Caco-2 (cell line): Measurements from ENCODE around the gene XKR7. TPM values are rescaled to one million over a fixed set of nuclear protein-coding genes. Genes with fewer than 3 reads are reported as not detected.

Source experiments
- BruUV-seq: library from RNA; stranded (reverse); fragments of 400-500 nt; replicated peaks from 2 replicates; lab custom pipeline; 2021; lab: Mats Ljungman, UMichigan
- CTCF ChIA-PET: fragments of 300-600 bp; sonication (Branson Sonifier 250); formaldehyde crosslinking; loops from one replicate; lab custom pipeline; 2022; ENCODE audit warnings: antibody characterized with exemption; lab: Charles Lee
- POLR2A ChIA-PET: fragments of 300-600 bp; sonication (Branson Sonifier 250); formaldehyde crosslinking; loops from one replicate; lab custom pipeline; 2022; ENCODE audit warnings: antibody characterized with exemption; lab: Charles Lee
- DNase-seq, 2 experiments: peaks; one replicate each; pipeline versions ENCODE4 v3.0.0 to v3.0.0-alpha.2; 2020 to 2022
- H3K27me3 ChIP-seq: replicated peaks from 2 replicates; pipeline ENCODE4 v1.6.0; 2011; ENCODE audit warnings: low read length; ENCODE audit not compliant: control insufficient read depth, insufficient read depth
- H3K36me3 ChIP-seq: 2 replicates; pipeline ENCODE4 v1.5.1; 2011; ENCODE audit warnings: low read length; ENCODE audit not compliant: control insufficient read depth, insufficient read depth
- H3K4me1 ChIP-seq: fragments of 250-450 bp; sonication (Bioruptor Pico); 2 replicates; pipeline ENCODE4 v1.5.1; 2020; ENCODE audit warnings: mild to moderate bottlenecking
- H3K4me3 ChIP-seq: 2 replicates; pipeline ENCODE4 v1.5.1; 2011; ENCODE audit warnings: low read depth, mild to moderate bottlenecking, control low read depth, low read length
- H3K9me3 ChIP-seq: fragments of 250-450 bp; sonication (Bioruptor Pico); 2 replicates; pipeline ENCODE4 v1.5.1; 2020; ENCODE audit warnings: mild to moderate bottlenecking, moderate library complexity
- H3K27ac Mint-ChIP-seq: one replicate; pipeline ENCODE4 v1.8.0; 2022; ENCODE audit warnings: mixed read lengths; ENCODE audit not compliant: unreplicated experiment
- H3K27me3 Mint-ChIP-seq: one replicate; pipeline ENCODE4 v1.8.0; 2022; ENCODE audit warnings: mixed read lengths; ENCODE audit not compliant: insufficient read depth, unreplicated experiment
- H3K36me3 Mint-ChIP-seq: one replicate; pipeline ENCODE4 v1.8.0; 2022; ENCODE audit warnings: mild to moderate bottlenecking, mixed read lengths; ENCODE audit not compliant: insufficient read depth, unreplicated experiment
- H3K4me1 Mint-ChIP-seq: one replicate; pipeline ENCODE4 v1.8.0; 2022; ENCODE audit warnings: low read depth, mixed read lengths; ENCODE audit not compliant: unreplicated experiment
- H3K4me3 Mint-ChIP-seq: one replicate; pipeline ENCODE4 v1.8.0; 2022; ENCODE audit warnings: mild to moderate bottlenecking, moderate library complexity, mixed read lengths; ENCODE audit not compliant: unreplicated experiment
- H3K9me3 Mint-ChIP-seq: one replicate; pipeline ENCODE4 v1.8.0; 2022; ENCODE audit warnings: mixed read lengths; ENCODE audit not compliant: unreplicated experiment
- intact Hi-C: fragments of 100-400 bp; cut with micrococcal nuclease; formaldehyde crosslinking; loops from one replicate; pipeline ENCODE4 v1.10.0; 2022; ENCODE audit not compliant: unreplicated experiment
- total RNA-seq: library from RNA; stranded (reverse); gene quantifications from 2 replicates; pipeline ENCODE4 v1.2.3, GENCODE V29; 2022
- TF ChIP-seq, protein P1 (sequence below), 2 experiments: fragments of 200-600 bp in 1 of 2; IDR thresholded peaks; 1 replicate in 1 of 2; 2 replicates in 1 of 2; pipeline versions ENCODE4 v1.5.1 to v1.8.0; 2011 to 2022; ENCODE audit warnings: antibody characterized with exemption in 1 of 2, control low read depth in 1 of 2, inconsistent platforms in 1 of 2, low read depth in 1 of 2, low read length in 1 of 2, mild to moderate bottlenecking in 1 of 2, moderate library complexity in 1 of 2; ENCODE audit not compliant: insufficient read depth in 1 of 2, severe bottlenecking in 1 of 2, unreplicated experiment in 1 of 2

Gene XKR7
- total RNA-seq, 1 experiment from 2014 or later: not detected

DNA sequence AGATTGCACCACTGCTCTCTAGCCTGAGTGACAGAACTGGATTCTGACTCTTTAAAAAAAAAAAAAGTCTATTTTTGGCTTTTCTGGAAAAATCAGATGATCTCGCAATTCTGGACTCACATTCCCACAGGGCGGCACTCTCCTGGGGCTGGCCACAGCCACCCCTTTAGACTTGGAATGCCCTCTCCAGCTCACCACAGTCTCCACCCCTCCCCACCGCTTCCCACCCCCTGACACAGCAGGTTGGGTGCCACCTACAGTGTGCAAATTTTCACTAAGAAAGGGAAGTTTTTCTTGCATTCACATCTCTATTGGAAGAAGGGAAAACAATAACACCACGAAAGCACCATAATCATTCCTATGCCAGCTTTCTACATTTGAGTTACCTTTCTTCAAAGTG, 31.5 kb upstream of the XKR7 start:
- TF ChIP-seq, protein P1, sequence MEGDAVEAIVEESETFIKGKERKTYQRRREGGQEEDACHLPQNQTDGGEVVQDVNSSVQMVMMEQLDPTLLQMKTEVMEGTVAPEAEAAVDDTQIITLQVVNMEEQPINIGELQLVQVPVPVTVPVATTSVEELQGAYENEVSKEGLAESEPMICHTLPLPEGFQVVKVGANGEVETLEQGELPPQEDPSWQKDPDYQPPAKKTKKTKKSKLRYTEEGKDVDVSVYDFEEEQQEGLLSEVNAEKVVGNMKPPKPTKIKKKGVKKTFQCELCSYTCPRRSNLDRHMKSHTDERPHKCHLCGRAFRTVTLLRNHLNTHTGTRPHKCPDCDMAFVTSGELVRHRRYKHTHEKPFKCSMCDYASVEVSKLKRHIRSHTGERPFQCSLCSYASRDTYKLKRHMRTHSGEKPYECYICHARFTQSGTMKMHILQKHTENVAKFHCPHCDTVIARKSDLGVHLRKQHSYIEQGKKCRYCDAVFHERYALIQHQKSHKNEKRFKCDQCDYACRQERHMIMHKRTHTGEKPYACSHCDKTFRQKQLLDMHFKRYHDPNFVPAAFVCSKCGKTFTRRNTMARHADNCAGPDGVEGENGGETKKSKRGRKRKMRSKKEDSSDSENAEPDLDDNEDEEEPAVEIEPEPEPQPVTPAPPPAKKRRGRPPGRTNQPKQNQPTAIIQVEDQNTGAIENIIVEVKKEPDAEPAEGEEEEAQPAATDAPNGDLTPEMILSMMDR (IDR thresholded peaks at IDR 0.05; ENCODE audit: insufficient read depth in 1 of 2, low read depth in 1 of 2, low read length in 1 of 2, severe bottlenecking in 1 of 2, unreplicated experiment in 1 of 2): no peak
- BruUV-seq: no TSS peak
- no peaks in the 10 kb centered on the region for H3K36me3 Mint-ChIP-seq
- ChIA-PET CTCF (no interaction called here), POLR2A (no interaction called here)
- no peak overlapping the region for H3K4me3 ChIP-seq
- H3K4me1 ChIP-seq: no peaks in the 10 kb centered on the region
- H3K27me3 ChIP-seq: no peaks in the 10 kb centered on the region
- no peaks in the 10 kb centered on the region for H3K9me3 Mint-ChIP-seq
- no peaks in the 10 kb centered on the region for H3K36me3 ChIP-seq
- H3K4me1 Mint-ChIP-seq: no peaks in the 10 kb centered on the region
- H3K4me3 Mint-ChIP-seq: no peak overlapping the region
- H3K9me3 ChIP-seq: no peaks in the 10 kb centered on the region
- intact Hi-C loops: no loop called here
- H3K27me3 Mint-ChIP-seq: peaks cover 6% of the 10 kb centered on the region
- H3K27ac Mint-ChIP-seq: no peak overlapping the region
- DNase-seq: no peak

DNA sequence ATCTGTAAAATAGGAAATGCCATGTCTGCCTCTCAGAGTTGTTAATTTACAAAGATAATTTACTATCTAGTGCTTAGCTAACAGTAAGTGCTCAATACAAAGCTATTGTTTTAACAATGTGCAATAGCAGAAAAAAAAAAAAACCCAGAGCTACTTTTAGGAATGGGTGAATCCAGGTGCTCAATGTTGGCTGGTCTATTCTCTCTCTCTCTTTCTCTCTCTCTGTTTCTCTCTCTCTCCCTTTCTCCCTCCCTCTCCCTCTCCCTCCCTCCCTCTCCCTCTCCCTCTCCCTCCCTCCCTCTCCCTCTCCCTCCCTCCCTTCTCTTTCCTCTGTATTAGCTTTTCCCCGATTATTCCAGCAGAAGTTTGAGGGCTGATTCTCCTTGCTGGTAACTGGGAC, 30.1 kb upstream of the XKR7 start:
- BruUV-seq: no TSS peak

DNA sequence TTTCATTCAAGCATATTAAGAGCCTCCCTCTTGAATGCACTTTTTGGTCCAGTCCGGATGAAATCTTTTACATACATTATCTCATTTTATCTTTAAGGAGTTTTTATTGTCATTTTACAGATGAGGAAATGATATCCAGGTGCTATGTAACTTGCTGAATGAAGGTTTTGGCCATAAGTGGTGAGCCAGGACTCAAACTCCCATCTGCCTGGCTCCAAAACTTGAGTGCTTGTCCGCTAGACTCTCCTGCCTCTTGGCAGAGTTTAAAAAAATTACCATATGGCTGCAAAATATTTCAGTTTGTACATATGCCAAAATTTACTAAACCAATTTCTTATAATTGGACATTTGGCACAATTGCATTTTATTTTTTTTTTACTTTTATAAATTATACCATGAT, 28.3 kb upstream of the XKR7 start:
- Histone ChIP-seq H3K9me3 (no peaks in the 10 kb centered on the region), H3K27me3 (no peaks in the 10 kb centered on the region), H3K4me3 (no peak overlapping the region), H3K4me1 (no peaks in the 10 kb centered on the region), H3K36me3 (no peaks in the 10 kb centered on the region)
- CTCF ChIA-PET: interaction anchor here (0.6 kb wide), 1 partner anchor 382 kb away, joined by 3 read pairs; no protein-coding TSS in a partner anchor
- POLR2A ChIA-PET: no interaction called here
- H3K27me3 Mint-ChIP-seq: no peaks in the 10 kb centered on the region
- BruUV-seq: no TSS peak
- no peak overlapping the region for H3K27ac Mint-ChIP-seq
- H3K9me3 Mint-ChIP-seq: no peaks in the 10 kb centered on the region
- no peak overlapping the region for H3K4me3 Mint-ChIP-seq
- DNase-seq: no peak
- H3K4me1 Mint-ChIP-seq: no peaks in the 10 kb centered on the region
- peaks cover 2% of the 10 kb centered on the region for H3K36me3 Mint-ChIP-seq
- intact Hi-C loops: no loop called here
- TF ChIP-seq, protein P1 (IDR thresholded peaks at IDR 0.05; ENCODE audit: insufficient read depth in 1 of 2, low read depth in 1 of 2, low read length in 1 of 2, severe bottlenecking in 1 of 2, unreplicated experiment in 1 of 2): no peak

More for the DNA sequence above, 30.1 kb upstream of the XKR7 start:
- H3K4me3 Mint-ChIP-seq: no peak overlapping the region
- H3K36me3 Mint-ChIP-seq: no peaks in the 10 kb centered on the region
- H3K27me3 ChIP-seq: no peaks in the 10 kb centered on the region
- H3K9me3 Mint-ChIP-seq: no peaks in the 10 kb centered on the region
- no peaks in the 10 kb centered on the region for H3K4me1 Mint-ChIP-seq
- TF ChIP-seq, protein P1 (IDR thresholded peaks at IDR 0.05; ENCODE audit: insufficient read depth in 1 of 2, low read depth in 1 of 2, low read length in 1 of 2, severe bottlenecking in 1 of 2, unreplicated experiment in 1 of 2): no peak
- no peaks in the 10 kb centered on the region for H3K9me3 ChIP-seq
- no peaks in the 10 kb centered on the region for H3K36me3 ChIP-seq
- H3K27me3 Mint-ChIP-seq: peaks cover 5% of the 10 kb centered on the region
- CTCF ChIA-PET: interaction anchor here (0.6 to 1.1 kb wide), 7 partner anchors 14 to 85 kb away, joined by 3 to 9 read pairs (median 5); partner anchors contain the start of gene PDRG1
- H3K27ac Mint-ChIP-seq: no peak overlapping the region
- no peak for DNase-seq
- H3K4me3 ChIP-seq: no peak overlapping the region
- POLR2A ChIA-PET: no interaction called here
- no peaks in the 10 kb centered on the region for H3K4me1 ChIP-seq
- intact Hi-C loops: no loop called here
